ENCODE results near the gene ACYP2.
"Not testable (repeated sequence)": the region's sequence is repeated elsewhere in the genome, so short reads cannot be mapped to it uniquely, and the experiment has no call there.

ACYP2 gene

DNA sequence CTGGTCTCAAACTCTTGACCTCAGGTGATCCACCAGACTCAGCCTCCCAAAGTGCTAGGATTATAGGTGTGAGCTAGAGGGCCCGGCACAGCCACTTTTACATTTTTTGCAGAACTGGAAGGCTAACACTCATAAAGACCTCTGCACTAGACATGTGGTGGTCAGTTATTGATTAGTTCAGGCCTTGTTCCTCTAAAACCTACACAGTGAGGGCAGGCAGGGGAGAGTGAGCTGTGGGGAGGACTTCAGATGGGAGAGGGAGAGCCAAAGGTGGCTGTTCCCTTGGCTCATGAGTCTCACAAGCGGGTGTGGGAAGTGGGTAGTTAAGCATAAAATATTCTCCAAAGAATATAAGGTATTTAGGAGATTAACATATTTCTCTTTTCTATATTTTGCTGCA, 29.3 kb upstream of the ACYP2 start:
- H3K4me3 ChIP-seq (ENCODE audit: low read depth, low read length), result no peak overlapping the region
- no peak for DNase-seq (ENCODE audit: low read depth)
- TF ChIP-seq, protein P1, sequence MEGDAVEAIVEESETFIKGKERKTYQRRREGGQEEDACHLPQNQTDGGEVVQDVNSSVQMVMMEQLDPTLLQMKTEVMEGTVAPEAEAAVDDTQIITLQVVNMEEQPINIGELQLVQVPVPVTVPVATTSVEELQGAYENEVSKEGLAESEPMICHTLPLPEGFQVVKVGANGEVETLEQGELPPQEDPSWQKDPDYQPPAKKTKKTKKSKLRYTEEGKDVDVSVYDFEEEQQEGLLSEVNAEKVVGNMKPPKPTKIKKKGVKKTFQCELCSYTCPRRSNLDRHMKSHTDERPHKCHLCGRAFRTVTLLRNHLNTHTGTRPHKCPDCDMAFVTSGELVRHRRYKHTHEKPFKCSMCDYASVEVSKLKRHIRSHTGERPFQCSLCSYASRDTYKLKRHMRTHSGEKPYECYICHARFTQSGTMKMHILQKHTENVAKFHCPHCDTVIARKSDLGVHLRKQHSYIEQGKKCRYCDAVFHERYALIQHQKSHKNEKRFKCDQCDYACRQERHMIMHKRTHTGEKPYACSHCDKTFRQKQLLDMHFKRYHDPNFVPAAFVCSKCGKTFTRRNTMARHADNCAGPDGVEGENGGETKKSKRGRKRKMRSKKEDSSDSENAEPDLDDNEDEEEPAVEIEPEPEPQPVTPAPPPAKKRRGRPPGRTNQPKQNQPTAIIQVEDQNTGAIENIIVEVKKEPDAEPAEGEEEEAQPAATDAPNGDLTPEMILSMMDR (conservative IDR thresholded peaks at IDR 0.05; ENCODE audit: low read depth, low read length), result no peak

DNA sequence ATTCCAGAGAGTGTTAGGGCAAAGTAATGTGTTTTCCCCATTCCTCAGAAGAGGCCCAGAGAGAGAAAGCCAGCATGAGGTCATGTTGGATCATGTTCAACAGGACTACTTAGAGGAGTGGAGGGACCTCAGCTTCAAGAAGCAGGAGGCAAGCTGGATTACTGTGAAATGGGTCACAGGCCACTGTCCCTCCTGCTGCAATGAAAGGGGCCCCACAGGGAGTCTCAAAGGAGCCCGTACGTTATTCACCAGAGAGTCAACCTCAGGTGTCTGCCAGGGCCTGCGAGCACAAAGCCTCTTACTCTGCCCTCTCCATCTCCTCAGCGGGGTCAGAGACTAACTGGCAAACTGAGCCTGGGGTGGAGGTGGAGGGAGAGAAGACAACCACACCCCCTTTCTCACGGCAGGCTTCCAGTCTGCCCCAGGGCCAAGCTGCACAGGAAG, 27.2 kb upstream of the ACYP2 start:
- TF ChIP-seq, protein P1 (conservative IDR thresholded peaks at IDR 0.05; ENCODE audit: low read depth, low read length), result no peak

DNA sequence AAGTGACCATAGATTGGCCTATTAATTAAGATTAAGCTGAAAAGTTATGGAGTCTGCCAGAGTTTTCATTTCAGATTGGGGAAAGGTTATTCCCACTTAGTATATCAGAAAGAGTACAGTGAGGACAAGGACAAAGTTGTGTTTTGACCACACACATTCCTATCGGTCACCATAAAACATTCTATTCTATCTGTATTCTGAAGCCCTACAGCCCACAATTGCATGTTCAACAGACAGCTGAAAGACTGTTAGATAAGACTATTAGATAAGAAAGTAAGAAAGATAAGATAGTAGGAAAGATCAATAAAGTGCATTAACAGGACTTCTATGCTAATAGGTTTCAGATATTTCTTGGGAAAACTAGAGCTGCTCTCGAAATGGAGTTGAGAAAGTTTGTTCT, 26.7 kb upstream of the ACYP2 start:
- TF ChIP-seq, protein P1 (conservative IDR thresholded peaks at IDR 0.05; ENCODE audit: low read depth, low read length), result no peak
- DNase-seq (ENCODE audit: low read depth), result no peak

More for the DNA sequence above, 27.2 kb upstream of the ACYP2 start:
- peak; percentile 56 for DNase-seq (ENCODE audit: low read depth)
- no peak overlapping the region for H3K4me3 ChIP-seq (ENCODE audit: low read depth, low read length)

DNA sequence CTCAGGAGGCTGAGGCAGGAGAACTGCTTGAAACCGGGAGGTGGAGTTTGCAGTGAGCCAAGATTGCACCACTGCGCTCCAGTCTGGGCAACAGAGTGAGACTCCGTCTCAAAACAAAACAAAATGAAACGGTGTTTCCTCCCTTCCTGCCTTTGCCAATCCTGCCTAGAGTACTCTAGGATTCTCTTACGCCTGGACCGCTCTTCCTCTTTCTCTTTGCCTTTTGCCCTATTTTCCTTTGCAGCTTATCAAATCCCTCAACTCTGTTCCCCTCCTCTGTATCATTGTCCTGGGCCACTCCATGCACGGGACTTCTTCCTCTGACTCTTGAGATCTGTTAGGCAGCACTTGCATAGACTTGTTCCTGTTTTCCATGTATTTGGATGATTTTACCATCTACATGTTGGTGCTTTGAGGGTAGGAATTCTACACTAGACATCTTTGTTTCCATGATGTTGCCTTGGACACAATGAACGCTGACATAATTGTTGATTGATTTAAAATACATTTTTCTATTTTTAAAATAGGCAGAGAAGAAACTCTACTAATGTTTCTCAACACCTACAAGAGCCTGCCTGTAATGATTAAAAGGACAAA, 24.8 kb upstream of the ACYP2 start:
- no peak overlapping the region for H3K4me3 ChIP-seq (ENCODE audit: low read depth, low read length)
- TF ChIP-seq, protein P1 (conservative IDR thresholded peaks at IDR 0.05; ENCODE audit: low read depth, low read length), result no peak
- no peak for DNase-seq (ENCODE audit: low read depth)

More for the DNA sequence above, 26.7 kb upstream of the ACYP2 start:
- H3K4me3 ChIP-seq (ENCODE audit: low read depth, low read length), result no peak overlapping the region

DNA sequence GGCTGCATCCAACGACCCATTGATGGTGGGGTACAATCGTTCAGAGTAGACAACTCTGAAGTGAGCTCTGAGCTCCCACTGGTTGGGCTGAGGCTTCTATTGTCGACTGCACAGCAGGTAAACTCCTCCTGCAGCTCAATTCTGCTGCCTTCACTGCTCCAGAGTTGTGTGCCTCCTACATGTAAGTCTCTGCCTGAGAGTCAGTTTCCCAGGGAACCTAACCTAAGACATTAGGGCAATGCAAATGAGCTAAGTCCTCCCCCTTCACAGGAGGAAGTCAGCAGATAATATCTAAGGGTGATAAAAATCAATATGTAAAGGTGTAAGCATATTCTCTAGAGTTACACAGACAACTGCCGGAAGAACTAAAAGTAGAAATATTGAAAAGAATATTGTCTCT, 22.5 kb upstream of the ACYP2 start:
- TF ChIP-seq, protein P1 (conservative IDR thresholded peaks at IDR 0.05; ENCODE audit: low read depth, low read length), result no peak
- no peak overlapping the region for H3K4me3 ChIP-seq (ENCODE audit: low read depth, low read length)
- DNase-seq (ENCODE audit: low read depth), result no peak

DNA sequence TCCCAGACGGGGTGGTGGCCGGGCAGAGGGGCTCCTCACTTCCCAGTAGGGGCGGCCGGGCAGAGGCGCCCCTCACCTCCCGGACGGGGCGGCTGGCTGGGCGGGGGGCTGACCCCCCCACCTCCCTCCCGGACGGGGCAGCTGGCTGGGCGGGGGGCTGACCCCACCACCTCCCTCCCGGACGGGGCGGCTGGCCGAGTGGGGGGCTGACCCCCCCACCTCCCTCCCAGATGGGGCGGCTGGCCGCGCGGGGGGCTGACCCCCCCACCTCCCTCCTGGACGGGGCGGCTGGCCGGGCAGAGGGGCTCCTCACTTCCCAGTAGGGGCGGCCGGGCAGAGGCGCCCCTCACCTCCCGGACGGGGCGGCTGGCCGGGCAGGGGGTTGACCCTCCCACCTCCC, 20.0 kb upstream of the ACYP2 start:
- not testable (repeated sequence) for DNase-seq (ENCODE audit: low read depth); H3K4me3 ChIP-seq (ENCODE audit: low read depth, low read length)

DNA sequence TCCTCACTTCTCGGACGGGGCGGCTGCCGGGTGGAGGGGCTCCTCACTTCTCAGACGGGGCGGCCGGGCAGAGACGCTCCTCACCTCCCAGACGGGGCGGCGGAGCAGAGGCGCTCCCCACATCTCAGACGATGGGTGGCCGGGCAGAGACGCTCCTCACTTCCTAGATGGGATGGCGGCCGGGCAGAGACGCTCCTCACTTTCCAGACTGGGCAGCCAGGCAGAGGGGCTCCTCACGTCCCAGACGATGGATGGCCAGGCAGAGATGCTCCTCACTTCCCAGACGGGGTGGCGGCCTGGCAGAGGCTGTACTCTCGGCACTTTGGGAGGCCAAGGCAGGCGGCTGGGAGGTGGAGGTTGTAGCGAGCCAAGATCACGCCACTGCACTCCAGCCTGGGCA, 19.3 kb upstream of the ACYP2 start:
- DNase-seq (ENCODE audit: low read depth); H3K4me3 ChIP-seq (ENCODE audit: low read depth, low read length): not testable (repeated sequence)

DNA sequence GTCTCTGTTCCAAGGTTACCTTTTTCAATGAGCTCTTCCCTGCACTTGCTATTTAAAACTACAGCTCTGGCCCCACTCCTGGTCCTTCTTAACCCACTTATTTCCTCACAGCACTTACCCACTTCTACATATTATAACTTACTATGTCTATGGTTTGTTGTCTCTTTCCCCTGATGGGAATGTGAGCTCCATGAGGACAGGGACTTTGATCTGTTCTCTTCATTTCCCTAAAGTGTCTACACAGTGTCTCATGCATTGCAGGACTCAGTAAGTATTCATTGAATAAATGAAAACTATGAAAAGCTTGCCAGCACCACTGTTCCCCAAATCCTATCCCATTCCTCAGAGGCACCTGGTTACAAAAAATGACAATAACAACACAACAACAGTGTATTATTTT, 18.3 kb upstream of the ACYP2 start:
- H3K4me3 ChIP-seq (ENCODE audit: low read depth, low read length), result no peak overlapping the region
- no peak for DNase-seq (ENCODE audit: low read depth)
- TF ChIP-seq, protein P1 (conservative IDR thresholded peaks at IDR 0.05; ENCODE audit: low read depth, low read length), result no peak

Measured in choroid plexus epithelial cell (primary cell).